ENCODE data around the gene CALN1. TPM values are rescaled to one million over a fixed set of nuclear protein-coding genes. Genes with fewer than 3 reads are reported as not detected.

CALN1 gene
- total and polyA plus RNA-seq, 9 of the 15 experiments (the other 6 are each of a cell fraction or from before 2014, with no cell fraction given): 1.4 to 7.5 (median 3.3) TPM

GRCh38 chr7:72445075-72445474 is 32.9 kb upstream of the CALN1 start:
- Histone ChIP-seq H2AFZ (ENCODE audit: low read depth, low read length) (no peak overlapping the region), H3K9me3 (replicated peaks; ENCODE audit: control insufficient read depth, insufficient read depth, low read depth, low read length) (no peaks in the 10 kb centered on the region; the same call in 1 of the 2 replicates), H3K4me2 (ENCODE audit: insufficient read depth, low read length) (no peak overlapping the region), H3K9me1 (ENCODE audit: control insufficient read depth, insufficient read depth, low read length) (no peaks in the 10 kb centered on the region), H3K36me3 (ENCODE audit: control insufficient read depth, insufficient read depth, low read length) (no peaks in the 10 kb centered on the region), H3K27me3 (ENCODE audit: control insufficient read depth in 2 of 2, insufficient read depth in 2 of 2, low read length in 2 of 2) (peaks cover 49 to 77% of the 10 kb centered on the region in 2 experiments), H3K79me2 (ENCODE audit: control insufficient read depth, insufficient read depth, low read length) (no peaks in the 10 kb centered on the region), H3K9ac (ENCODE audit: insufficient read depth in 1 of 2, low read depth in 2 of 2, low read length in 2 of 2) (no peak overlapping the region), H3K4me1 (replicated peaks in 1 of 2; ENCODE audit: control insufficient read depth in 2 of 2, insufficient read depth in 2 of 2, low read length in 2 of 2) (no peaks in the 10 kb centered on the region), H3K27ac (ENCODE audit: extremely low read depth, low read depth, low read length) (no peak overlapping the region), H4K20me1 (replicated peaks; ENCODE audit: control insufficient read depth, insufficient read depth, low read length) (no peaks in the 10 kb centered on the region; the same call in 1 of the 2 replicates), H3K4me3 (no peak overlapping the region)
- WGBS (ENCODE audit: insufficient coverage, low coverage, missing lambda C conversion rate): 1% methylated on average over 6 of the region's 6 CpGs
- intact Hi-C loops (cut with micrococcal nuclease) (no loop called here), in situ Hi-C loops (cut with MboI) (no loop called here)
- ChIA-PET POLR2A (interaction anchor here (0.7 kb wide), 2 partner anchors 11 to 22 kb away, joined by 3 read pairs; no protein-coding TSS in a partner anchor), CTCF (ENCODE audit: low intra/inter-chr PET ratio) (no interaction called here)
- TF ChIP-seq ZSCAN32 (CRISPR knock-in tag; IDR thresholded peaks at IDR 0.05) (no peak), TAF7 (tag; IDR thresholded peaks at IDR 0.05) (no peak), IFI16 (CRISPR knock-in tag; IDR thresholded peaks at IDR 0.05) (no peak), CREB3L1 (IDR thresholded peaks at IDR 0.05; ENCODE audit: borderline replicate concordance, low read depth) (no peak), HNRNPL (IDR thresholded peaks at IDR 0.05; ENCODE audit: low read depth, low read length) (no peak), MEIS2 (IDR thresholded peaks at IDR 0.05; ENCODE audit: partially characterized antibody) (no peak), POLR2AphosphoS2 (IDR thresholded peaks at IDR 0.05; ENCODE audit: low read length) (no peak), ARNT (IDR thresholded peaks at IDR 0.05) (no peak), U2AF1 (optimal IDR thresholded peaks at IDR 0.05; ENCODE audit: low read depth, low read length) (no peak), ELF4 (CRISPR knock-in tag; IDR thresholded peaks at IDR 0.05) (no peak), ZNF57 (CRISPR knock-in tag; IDR thresholded peaks at IDR 0.05) (no peak), NBN (IDR thresholded peaks at IDR 0.05; ENCODE audit: low read depth) (no peak), HINFP (tag; conservative IDR thresholded peaks at IDR 0.05; ENCODE audit: low read depth) (no peak), TAL1 (IDR thresholded peaks at IDR 0.05) (no peak), FIP1L1 (IDR thresholded peaks at IDR 0.05; ENCODE audit: low read depth, low read length, poor library complexity, severe bottlenecking) (no peak), ZNF347 (CRISPR knock-in tag; IDR thresholded peaks at IDR 0.05; ENCODE audit: low read depth) (no peak)
- TF ChIP-seq, protein P1, sequence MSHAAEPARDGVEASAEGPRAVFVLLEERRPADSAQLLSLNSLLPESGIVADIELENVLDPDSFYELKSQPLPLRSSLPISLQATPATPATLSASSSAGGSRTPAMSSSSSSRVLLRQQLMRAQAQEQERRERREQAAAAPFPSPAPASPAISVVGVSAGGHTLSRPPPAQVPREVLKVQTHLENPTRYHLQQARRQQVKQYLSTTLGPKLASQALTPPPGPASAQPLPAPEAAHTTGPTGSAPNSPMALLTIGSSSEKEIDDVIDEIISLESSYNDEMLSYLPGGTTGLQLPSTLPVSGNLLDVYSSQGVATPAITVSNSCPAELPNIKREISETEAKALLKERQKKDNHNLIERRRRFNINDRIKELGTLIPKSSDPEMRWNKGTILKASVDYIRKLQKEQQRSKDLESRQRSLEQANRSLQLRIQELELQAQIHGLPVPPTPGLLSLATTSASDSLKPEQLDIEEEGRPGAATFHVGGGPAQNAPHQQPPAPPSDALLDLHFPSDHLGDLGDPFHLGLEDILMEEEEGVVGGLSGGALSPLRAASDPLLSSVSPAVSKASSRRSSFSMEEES (CRISPR knock-in tag; IDR thresholded peaks at IDR 0.05): no peak
- ATAC-seq (no peak), DNase-seq (ENCODE audit: extremely low read depth in 1 of 4, low spot score in 3 of 4) (no peak), FAIRE-seq (no peak)
- no TSS peak for BruUV-seq (replicated peaks)
